ENCODE results near the gene RALGDS. TPM values are rescaled to one million over a fixed set of nuclear protein-coding genes. Genes with fewer than 3 reads are reported as not detected.

RALGDS gene
- total RNA-seq, 1 experiment from 2014 or later: 24.8 TPM

- H3K79me2 ChIP-seq (ENCODE audit: low read depth): no peaks in the 10 kb centered on the region
- no peaks in the 10 kb centered on the region for H4K20me1 ChIP-seq (ENCODE audit: insufficient read depth)
- no peak overlapping the region for H2AFZ ChIP-seq
- no peaks in the 10 kb centered on the region for H3K9me3 ChIP-seq (ENCODE audit: insufficient read depth, low read depth)
- no peaks in the 10 kb centered on the region for H3K27me3 ChIP-seq (ENCODE audit: insufficient read depth, low read depth)
- no peaks in the 10 kb centered on the region for H3F3A ChIP-seq (ENCODE audit: insufficient read depth, low read depth)
- no peaks in the 10 kb centered on the region for H3K9me2 ChIP-seq (ENCODE audit: insufficient read depth)
- H3K4me2 ChIP-seq: peak overlapping the region; percentile 20; the same call in 1 of the 2 replicates
- intact Hi-C loops (cut with micrococcal nuclease; ENCODE audit: unreplicated experiment): loop anchor here (1.0 to 5.0 kb wide), 7 partner anchors 11 to 383 kb away; partner anchors contain the start of genes GTF3C5 and RALGDS
- ChIA-PET CTCF (interaction anchor here (0.6 to 3.2 kb wide), 5 partner anchors 8 to 231 kb away, joined by 3 to 36 read pairs (median 6); no protein-coding TSS in a partner anchor), POLR2A (ENCODE audit: unreplicated experiment) (interaction anchor here (0.5 to 0.7 kb wide), 3 partner anchors 24 to 1252 kb away, joined by 3 to 4 read pairs (median 4); no protein-coding TSS in a partner anchor)
- H3K36me3 ChIP-seq (ENCODE audit: low read depth): peaks cover 10% of the 10 kb centered on the region
- TF ChIP-seq EZH2 (IDR thresholded peaks at IDR 0.05; ENCODE audit: low read depth) (no peak), CTCF (conservative IDR thresholded peaks at IDR 0.05) (peak; percentile 99)
- no peak overlapping the region for H3K4me3 ChIP-seq
- BruUV-seq (replicated peaks): no TSS peak
- H3K27ac ChIP-seq: no peak overlapping the region
- H3K4me1 ChIP-seq (replicated peaks; ENCODE audit: insufficient read depth): peaks cover 12% of the 10 kb centered on the region
- DNase-seq: peak; percentile 72 to 87
Measured at GRCh38 chr9:133103183-133103986, 17.7 kb downstream of the RALGDS start.

DNA sequence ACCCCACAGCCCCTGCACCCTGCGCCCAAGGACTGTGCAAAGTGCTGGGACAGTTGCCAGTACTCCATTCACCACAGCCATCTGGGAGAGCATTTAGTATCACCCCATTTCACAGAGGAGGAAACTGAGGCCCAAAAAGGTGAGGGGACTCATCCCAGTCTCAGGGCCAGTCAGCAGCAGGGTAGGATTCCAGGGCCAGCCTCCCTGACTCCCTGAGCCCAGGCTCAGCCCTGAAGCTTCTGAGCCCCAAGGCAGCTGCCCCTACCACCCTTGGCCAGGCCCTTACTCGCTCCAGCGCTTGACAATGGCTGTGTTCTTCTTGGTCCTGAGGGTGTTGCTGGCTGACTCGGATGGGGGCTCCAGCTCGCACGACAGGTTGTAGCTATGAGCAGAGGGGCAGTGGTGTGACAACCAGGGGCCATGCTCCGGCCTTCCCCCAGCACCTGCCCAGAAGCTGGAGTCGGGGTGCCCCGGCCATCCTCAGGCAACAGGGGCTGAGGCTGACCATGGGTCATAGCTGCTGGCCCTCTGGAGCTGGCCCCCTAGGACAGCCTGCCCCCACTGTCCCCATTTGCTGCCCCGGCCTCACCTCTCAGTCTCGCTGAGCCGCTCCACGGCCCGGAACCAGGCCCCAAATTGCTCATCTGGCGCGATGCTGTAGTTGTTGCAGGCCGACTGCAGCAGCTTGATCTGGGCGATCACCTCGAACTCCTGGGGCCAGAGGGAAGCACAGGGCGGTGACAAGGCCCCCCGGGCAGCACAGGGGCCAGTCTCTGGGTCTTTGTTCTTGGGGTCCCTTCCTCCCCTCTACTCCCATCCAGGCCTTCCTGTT, 18.6 kb downstream of the RALGDS start:
- H3K9me2 ChIP-seq (ENCODE audit: insufficient read depth): no peaks in the 10 kb centered on the region
- no peak overlapping the region for H3K4me2 ChIP-seq
- intact Hi-C loops (cut with micrococcal nuclease; ENCODE audit: unreplicated experiment): loop anchor here (1.0 to 5.0 kb wide), 7 partner anchors 12 to 384 kb away; partner anchors contain the start of genes GTF3C5 and RALGDS
- no peak overlapping the region for H3K4me3 ChIP-seq
- ChIA-PET POLR2A (ENCODE audit: unreplicated experiment) (no interaction called here), CTCF (interaction anchor here (0.6 to 3.2 kb wide), 4 partner anchors 9 to 74 kb away, joined by 3 to 36 read pairs (median 4); no protein-coding TSS in a partner anchor)
- H4K20me1 ChIP-seq (ENCODE audit: insufficient read depth): no peaks in the 10 kb centered on the region
- H3K79me2 ChIP-seq (ENCODE audit: low read depth): no peaks in the 10 kb centered on the region
- DNase-seq: no peak
- no peaks in the 10 kb centered on the region for H3K9me3 ChIP-seq (ENCODE audit: insufficient read depth, low read depth)
- no peak overlapping the region for H2AFZ ChIP-seq
- H3K4me1 ChIP-seq (replicated peaks; ENCODE audit: insufficient read depth): peaks cover 12% of the 10 kb centered on the region
- peaks cover 17% of the 10 kb centered on the region for H3K36me3 ChIP-seq (ENCODE audit: low read depth)
- H3F3A ChIP-seq (ENCODE audit: insufficient read depth, low read depth): no peaks in the 10 kb centered on the region
- H3K27me3 ChIP-seq (ENCODE audit: insufficient read depth, low read depth): no peaks in the 10 kb centered on the region
- TF ChIP-seq EZH2 (IDR thresholded peaks at IDR 0.05; ENCODE audit: low read depth) (no peak), CTCF (conservative IDR thresholded peaks at IDR 0.05) (no peak)
- H3K27ac ChIP-seq: no peak overlapping the region
- no TSS peak for BruUV-seq (replicated peaks)

Data from PC-9 (cell line).